ENCODE data around the gene XCL1. TPM values are rescaled to one million over a fixed set of nuclear protein-coding genes. Genes with fewer than 3 reads are reported as not detected.

The XCL1 gene
- total and polyA plus RNA-seq, 3 experiments from 2014 or later: 30.3 to 258 (median 242) TPM

DNA sequence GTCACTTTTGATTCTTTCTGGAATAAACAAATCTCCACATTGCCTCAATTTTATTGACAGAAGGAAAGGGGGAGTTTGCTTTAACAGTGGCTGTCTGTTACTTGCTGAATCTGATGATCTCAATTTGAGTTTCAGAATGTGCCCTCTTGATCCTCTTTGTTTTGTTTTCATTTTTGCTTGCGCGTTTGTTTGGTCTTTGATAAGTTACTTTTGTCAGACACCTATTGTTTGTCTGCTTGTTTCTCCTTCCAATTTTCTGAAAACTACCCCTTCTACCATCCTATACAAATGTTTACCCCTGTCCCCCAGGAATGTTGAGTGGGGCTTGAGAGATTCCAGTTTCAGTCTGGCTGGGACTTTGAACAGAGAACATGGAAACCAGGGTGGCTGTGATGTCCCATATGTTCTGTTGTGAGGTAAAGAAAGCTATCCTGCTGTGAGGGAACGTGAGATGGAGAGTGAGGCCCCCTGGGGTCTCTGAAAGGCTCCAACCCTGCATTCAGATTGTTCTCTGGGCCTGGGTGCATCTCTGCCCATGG lies 20.8 kb upstream of the XCL1 start:
- no peaks in the 10 kb centered on the region for H3K9me3 Mint-ChIP-seq
- no peaks in the 10 kb centered on the region for H3K27me3 Mint-ChIP-seq

DNA sequence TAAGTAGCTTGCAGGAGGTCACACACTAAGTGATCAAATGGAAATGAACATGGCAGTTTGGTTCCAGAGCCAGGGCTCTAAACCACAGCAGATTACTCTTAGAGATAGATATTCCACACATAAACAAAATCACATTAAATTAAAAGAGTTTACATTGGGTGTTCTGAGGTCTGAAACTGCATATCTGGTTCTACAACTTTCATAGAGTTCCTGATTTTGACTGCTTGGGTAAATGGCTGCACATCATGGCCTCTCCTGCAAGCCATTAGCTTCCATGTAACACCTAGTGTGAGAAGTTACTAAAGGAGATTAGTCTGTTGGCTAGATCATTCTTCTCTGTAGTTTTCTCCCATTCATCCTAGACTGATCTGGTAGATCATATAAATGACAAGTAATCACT lies 19.8 kb upstream of the XCL1 start:
- Mint-ChIP-seq H3K9me3 (no peaks in the 10 kb centered on the region), H3K36me3 (peaks cover 0 to 7% (median 0%) of the 10 kb centered on the region in 3 donors), H3K27me3 (no peaks in the 10 kb centered on the region), H3K27ac (peak overlapping the region in 6 of 8 donors; percentile 6 to 70 (median 40)), H3K4me3 (peak overlapping the region in 2 of 7 donors; percentile 24 to 37), H3K4me1 (peaks cover 48 to 64% (median 60%) of the 10 kb centered on the region in 3 donors)
- POLR2A ChIA-PET: no interaction called here
- H3K4me3 ChIP-seq (ENCODE audit: low read length): no peak overlapping the region
- no peak for DNase-seq
- H3K27me3 ChIP-seq (ENCODE audit: insufficient read depth, low read length, poor library complexity, severe bottlenecking): no peaks in the 10 kb centered on the region
- H3K4me1 ChIP-seq (ENCODE audit: insufficient read depth, low read length): peaks cover 28% of the 10 kb centered on the region
- H3K9me3 ChIP-seq (ENCODE audit: low read length): no peaks in the 10 kb centered on the region
- H3K36me3 ChIP-seq (ENCODE audit: insufficient read depth, low read length): no peaks in the 10 kb centered on the region
- no peak overlapping the region for H3K27ac ChIP-seq (ENCODE audit: low read depth, low read length)
- CTCF ChIA-PET: no interaction called here

More for the DNA sequence above, 20.8 kb upstream of the XCL1 start:
- H3K27ac Mint-ChIP-seq: peak overlapping the region; percentile 56 to 91 (median 74)
- DNase-seq: no peak
- Histone ChIP-seq H3K27ac (ENCODE audit: low read depth, low read length) (no peak overlapping the region), H3K4me1 (ENCODE audit: insufficient read depth, low read length) (peaks cover 28% of the 10 kb centered on the region), H3K4me3 (ENCODE audit: low read length) (no peak overlapping the region), H3K27me3 (ENCODE audit: insufficient read depth, low read length, poor library complexity, severe bottlenecking) (no peaks in the 10 kb centered on the region), H3K9me3 (ENCODE audit: low read length) (no peaks in the 10 kb centered on the region), H3K36me3 (ENCODE audit: insufficient read depth, low read length) (no peaks in the 10 kb centered on the region)
- peaks cover 0 to 2% (median 0%) of the 10 kb centered on the region in 3 donors for H3K36me3 Mint-ChIP-seq
- H3K4me3 Mint-ChIP-seq: peak overlapping the region; percentile 7 to 82 (median 73)
- CTCF ChIA-PET: interaction anchor here (1.0 kb wide), 1 partner anchor 111 kb away, joined by 3 read pairs; no protein-coding TSS in a partner anchor
- peaks cover 50 to 66% (median 60%) of the 10 kb centered on the region in 3 donors for H3K4me1 Mint-ChIP-seq
- POLR2A ChIA-PET: no interaction called here

DNA sequence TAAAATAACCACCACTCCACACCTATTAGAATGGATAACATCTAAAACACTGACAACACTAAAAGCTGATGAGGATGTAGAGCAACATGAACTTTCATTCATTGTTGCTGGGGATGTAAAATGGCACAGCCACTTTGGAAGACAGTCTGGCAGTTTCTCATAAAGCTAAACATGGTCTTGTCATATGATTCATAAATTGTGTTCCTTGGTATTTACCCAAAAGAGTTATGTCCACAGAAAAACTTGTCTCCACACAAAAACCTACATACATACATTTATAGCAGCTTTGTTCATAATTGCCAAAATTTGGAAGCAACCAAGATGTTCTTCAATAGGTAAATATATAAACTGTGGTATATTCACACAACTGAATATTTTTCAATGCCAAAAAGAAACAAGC lies 16.0 kb upstream of the XCL1 start:
- H3K4me3 Mint-ChIP-seq: no peak overlapping the region
- CTCF ChIA-PET: interaction anchor here (1.4 kb wide), 1 partner anchor 218 kb away, joined by 3 read pairs; no protein-coding TSS in a partner anchor
- H3K27me3 Mint-ChIP-seq: no peaks in the 10 kb centered on the region
- H3K27ac Mint-ChIP-seq: peak overlapping the region in 1 of 8 donors; percentile 11
- Histone ChIP-seq H3K36me3 (ENCODE audit: insufficient read depth, low read length) (no peaks in the 10 kb centered on the region), H3K4me3 (ENCODE audit: low read length) (no peak overlapping the region), H3K27me3 (ENCODE audit: insufficient read depth, low read length, poor library complexity, severe bottlenecking) (no peaks in the 10 kb centered on the region), H3K4me1 (ENCODE audit: insufficient read depth, low read length) (peaks cover 16% of the 10 kb centered on the region), H3K9me3 (ENCODE audit: low read length) (no peaks in the 10 kb centered on the region), H3K27ac (ENCODE audit: low read depth, low read length) (no peak overlapping the region)
- no peak for DNase-seq
- peaks cover 0 to 7% (median 0%) of the 10 kb centered on the region in 3 donors for H3K36me3 Mint-ChIP-seq
- POLR2A ChIA-PET: no interaction called here
- H3K4me1 Mint-ChIP-seq: peaks cover 25 to 30% (median 30%) of the 10 kb centered on the region in 3 donors
- H3K9me3 Mint-ChIP-seq: peaks cover 0 to 3% (median 0%) of the 10 kb centered on the region in 5 donors

DNA sequence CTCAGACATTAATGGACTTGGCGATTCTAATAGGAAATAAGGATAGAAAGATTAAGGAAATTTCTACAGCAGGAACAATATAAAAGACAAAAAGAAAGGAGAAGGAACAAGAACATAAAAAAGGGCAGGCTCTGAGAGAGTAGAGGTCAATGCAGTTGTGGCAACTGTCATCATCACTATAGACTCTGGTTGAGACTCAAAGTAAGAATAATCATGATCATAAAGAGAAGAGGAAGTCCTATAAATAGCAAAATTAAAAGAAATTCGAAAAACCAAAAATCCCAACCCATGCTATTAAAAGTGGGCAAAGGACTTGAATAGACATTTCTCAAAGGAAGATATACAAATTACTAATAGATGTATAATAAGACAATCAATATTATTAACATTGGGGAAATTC lies 14.4 kb upstream of the XCL1 start:
- Mint-ChIP-seq H3K9me3 (peaks cover 0 to 3% (median 0%) of the 10 kb centered on the region in 5 donors), H3K27ac (no peak overlapping the region), H3K4me3 (no peak overlapping the region), H3K4me1 (peaks cover 9 to 14% (median 14%) of the 10 kb centered on the region in 3 donors), H3K36me3 (peaks cover 0 to 7% (median 0%) of the 10 kb centered on the region in 3 donors), H3K27me3 (no peaks in the 10 kb centered on the region)
- Histone ChIP-seq H3K4me1 (ENCODE audit: insufficient read depth, low read length) (peaks cover 6% of the 10 kb centered on the region), H3K27ac (ENCODE audit: low read depth, low read length) (no peak overlapping the region), H3K36me3 (ENCODE audit: insufficient read depth, low read length) (no peaks in the 10 kb centered on the region), H3K4me3 (ENCODE audit: low read length) (no peak overlapping the region), H3K27me3 (ENCODE audit: insufficient read depth, low read length, poor library complexity, severe bottlenecking) (no peaks in the 10 kb centered on the region), H3K9me3 (ENCODE audit: low read length) (no peaks in the 10 kb centered on the region)
- DNase-seq: no peak
- ChIA-PET POLR2A (no interaction called here), CTCF (interaction anchor here (1.1 kb wide), 1 partner anchor 123 kb away, joined by 3 read pairs; no protein-coding TSS in a partner anchor)

DNA sequence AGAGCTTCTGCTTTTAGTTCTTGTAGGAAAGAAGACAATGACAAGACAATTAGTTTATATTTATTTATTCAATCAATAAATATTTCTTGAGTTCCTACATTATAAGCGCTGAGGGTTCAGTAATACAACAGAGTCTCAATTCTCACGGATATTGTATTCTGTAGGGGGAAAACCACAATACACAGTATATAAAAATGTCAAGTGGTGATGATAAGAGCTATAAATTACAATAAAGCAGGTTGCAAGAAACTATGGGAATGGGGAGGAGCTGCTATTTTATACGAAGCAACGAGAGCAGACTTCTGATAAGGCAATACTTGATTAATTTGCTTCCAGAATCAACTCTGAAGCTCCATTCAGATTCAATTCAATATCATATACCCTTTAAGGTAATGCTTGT lies 10.6 kb upstream of the XCL1 start:
- peaks cover 0 to 3% (median 0%) of the 10 kb centered on the region in 5 donors for H3K9me3 Mint-ChIP-seq
- CTCF ChIA-PET: no interaction called here
- no peaks in the 10 kb centered on the region for H3K4me1 ChIP-seq (ENCODE audit: insufficient read depth, low read length)
- H3K36me3 Mint-ChIP-seq: peaks cover 0 to 3% (median 0%) of the 10 kb centered on the region in 3 donors
- H3K27me3 ChIP-seq (ENCODE audit: insufficient read depth, low read length, poor library complexity, severe bottlenecking): no peaks in the 10 kb centered on the region
- no peak overlapping the region for H3K27ac ChIP-seq (ENCODE audit: low read depth, low read length)
- H3K4me3 ChIP-seq (ENCODE audit: low read length): no peak overlapping the region
- peaks cover 0 to 2% of the 10 kb centered on the region in 2 donors for H3K27me3 Mint-ChIP-seq
- POLR2A ChIA-PET: no interaction called here
- peaks cover 0 to 3% (median 0%) of the 10 kb centered on the region in 3 donors for H3K4me1 Mint-ChIP-seq
- H3K4me3 Mint-ChIP-seq: no peak overlapping the region
- no peaks in the 10 kb centered on the region for H3K36me3 ChIP-seq (ENCODE audit: insufficient read depth, low read length)
- DNase-seq: no peak
- no peaks in the 10 kb centered on the region for H3K9me3 ChIP-seq (ENCODE audit: low read length)
- no peak overlapping the region for H3K27ac Mint-ChIP-seq

DNA sequence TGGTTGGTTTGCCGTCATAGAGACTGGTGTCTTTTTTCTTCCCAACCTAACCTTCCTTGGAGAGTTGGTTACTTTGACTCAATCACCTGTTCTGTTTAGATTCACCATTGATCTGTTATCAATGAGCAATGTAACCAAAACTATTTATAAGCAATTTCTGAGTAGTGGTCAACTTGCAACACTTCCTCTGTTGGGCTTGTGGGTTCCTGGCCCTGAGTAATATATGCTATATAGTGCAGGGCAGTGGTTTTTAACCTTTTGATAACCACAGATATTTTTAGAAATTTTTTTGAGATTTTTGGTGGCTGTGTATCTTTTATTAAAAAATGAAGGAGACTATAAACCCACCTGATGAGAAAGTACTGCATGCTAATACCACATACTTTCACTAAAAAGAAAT lies 9.4 kb upstream of the XCL1 start:
- Mint-ChIP-seq H3K27ac (no peak overlapping the region), H3K4me1 (peaks cover 0 to 3% (median 2%) of the 10 kb centered on the region in 3 donors), H3K9me3 (peaks cover 0 to 3% (median 0%) of the 10 kb centered on the region in 5 donors), H3K27me3 (peaks cover 0 to 2% of the 10 kb centered on the region in 2 donors), H3K36me3 (no peaks in the 10 kb centered on the region), H3K4me3 (no peak overlapping the region)
- H3K4me1 ChIP-seq (ENCODE audit: insufficient read depth, low read length): no peaks in the 10 kb centered on the region
- H3K27ac ChIP-seq (ENCODE audit: low read depth, low read length): no peak overlapping the region
- ChIA-PET POLR2A (no interaction called here), CTCF (interaction anchor here (1.2 kb wide), 1 partner anchor 123 kb away, joined by 3 read pairs; no protein-coding TSS in a partner anchor)
- no peak for DNase-seq
- H3K27me3 ChIP-seq (ENCODE audit: insufficient read depth, low read length, poor library complexity, severe bottlenecking): no peaks in the 10 kb centered on the region
- H3K36me3 ChIP-seq (ENCODE audit: insufficient read depth, low read length): no peaks in the 10 kb centered on the region
- no peak overlapping the region for H3K4me3 ChIP-seq (ENCODE audit: low read length)
- H3K9me3 ChIP-seq (ENCODE audit: low read length): no peaks in the 10 kb centered on the region

DNA sequence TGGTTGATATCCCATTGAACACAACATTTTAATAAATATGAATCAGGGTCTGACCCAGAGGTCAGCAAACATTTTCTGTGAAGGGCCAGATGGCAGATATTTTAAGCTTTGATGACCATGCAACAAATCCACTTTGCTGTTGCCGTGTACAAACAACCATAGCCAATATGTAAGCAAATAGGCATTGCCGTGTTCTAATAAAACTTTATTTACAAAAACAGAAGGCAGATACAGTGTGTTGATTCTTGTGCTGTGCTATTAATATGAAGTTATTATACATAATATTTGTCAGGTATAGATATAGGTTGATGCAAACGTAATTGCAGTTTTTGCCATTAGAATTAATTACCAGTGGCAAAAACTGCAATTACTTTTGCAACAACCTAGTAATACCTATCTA lies 8.8 kb upstream of the XCL1 start:
- H3K4me1 ChIP-seq (ENCODE audit: insufficient read depth, low read length): no peaks in the 10 kb centered on the region
- Mint-ChIP-seq H3K4me1 (peaks cover 0 to 7% (median 7%) of the 10 kb centered on the region in 3 donors), H3K27me3 (peaks cover 0 to 2% of the 10 kb centered on the region in 2 donors), H3K27ac (no peak overlapping the region), H3K9me3 (peaks cover 0 to 3% (median 0%) of the 10 kb centered on the region in 5 donors), H3K36me3 (no peaks in the 10 kb centered on the region), H3K4me3 (no peak overlapping the region)
- H3K27me3 ChIP-seq (ENCODE audit: insufficient read depth, low read length, poor library complexity, severe bottlenecking): no peaks in the 10 kb centered on the region
- POLR2A ChIA-PET: no interaction called here
- H3K27ac ChIP-seq (ENCODE audit: low read depth, low read length): no peak overlapping the region
- no peaks in the 10 kb centered on the region for H3K9me3 ChIP-seq (ENCODE audit: low read length)
- DNase-seq: no peak
- CTCF ChIA-PET: interaction anchor here (1.2 kb wide), 1 partner anchor 123 kb away, joined by 3 read pairs; no protein-coding TSS in a partner anchor
- no peak overlapping the region for H3K4me3 ChIP-seq (ENCODE audit: low read length)
- H3K36me3 ChIP-seq (ENCODE audit: insufficient read depth, low read length): no peaks in the 10 kb centered on the region

DNA sequence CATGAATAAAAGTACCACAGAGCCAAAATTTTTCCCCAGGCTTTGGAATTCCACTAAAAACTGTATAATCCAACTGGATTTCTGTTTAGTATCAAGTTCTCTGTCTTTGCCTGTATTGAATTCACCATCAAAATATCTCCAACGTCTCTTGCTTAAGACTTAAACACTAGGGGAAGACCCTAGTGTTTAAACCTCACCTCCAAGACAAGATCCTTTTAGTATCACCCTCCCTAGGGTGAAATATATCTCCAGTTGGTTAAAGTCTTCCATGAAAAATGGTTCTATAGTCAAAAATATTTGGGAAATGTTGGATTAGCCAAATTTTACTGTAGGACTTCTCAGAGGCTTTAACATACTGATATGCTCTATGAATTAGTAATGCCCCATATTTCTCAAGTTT lies 8.1 kb upstream of the XCL1 start:
- ChIA-PET POLR2A (no interaction called here), CTCF (interaction anchor here (1.2 to 1.4 kb wide), 3 partner anchors 14 to 129 kb away, joined by 3 to 4 read pairs (median 3); no protein-coding TSS in a partner anchor)
- Histone ChIP-seq H3K9me3 (ENCODE audit: low read length) (no peaks in the 10 kb centered on the region), H3K4me1 (ENCODE audit: insufficient read depth, low read length) (no peaks in the 10 kb centered on the region), H3K36me3 (ENCODE audit: insufficient read depth, low read length) (no peaks in the 10 kb centered on the region), H3K27me3 (ENCODE audit: insufficient read depth, low read length, poor library complexity, severe bottlenecking) (no peaks in the 10 kb centered on the region), H3K27ac (ENCODE audit: low read depth, low read length) (no peak overlapping the region), H3K4me3 (ENCODE audit: low read length) (no peak overlapping the region)
- Mint-ChIP-seq H3K4me3 (no peak overlapping the region), H3K9me3 (peaks cover 0 to 3% (median 0%) of the 10 kb centered on the region in 5 donors), H3K36me3 (no peaks in the 10 kb centered on the region), H3K27ac (no peak overlapping the region), H3K27me3 (peaks cover 0 to 2% of the 10 kb centered on the region in 2 donors), H3K4me1 (peaks cover 0 to 10% (median 7%) of the 10 kb centered on the region in 3 donors)
- no peak for DNase-seq

Data from CD8-positive, alpha-beta memory T cell (primary cell).